ENCODE measurements around the gene TSHZ3.

The TSHZ3 gene

DNA sequence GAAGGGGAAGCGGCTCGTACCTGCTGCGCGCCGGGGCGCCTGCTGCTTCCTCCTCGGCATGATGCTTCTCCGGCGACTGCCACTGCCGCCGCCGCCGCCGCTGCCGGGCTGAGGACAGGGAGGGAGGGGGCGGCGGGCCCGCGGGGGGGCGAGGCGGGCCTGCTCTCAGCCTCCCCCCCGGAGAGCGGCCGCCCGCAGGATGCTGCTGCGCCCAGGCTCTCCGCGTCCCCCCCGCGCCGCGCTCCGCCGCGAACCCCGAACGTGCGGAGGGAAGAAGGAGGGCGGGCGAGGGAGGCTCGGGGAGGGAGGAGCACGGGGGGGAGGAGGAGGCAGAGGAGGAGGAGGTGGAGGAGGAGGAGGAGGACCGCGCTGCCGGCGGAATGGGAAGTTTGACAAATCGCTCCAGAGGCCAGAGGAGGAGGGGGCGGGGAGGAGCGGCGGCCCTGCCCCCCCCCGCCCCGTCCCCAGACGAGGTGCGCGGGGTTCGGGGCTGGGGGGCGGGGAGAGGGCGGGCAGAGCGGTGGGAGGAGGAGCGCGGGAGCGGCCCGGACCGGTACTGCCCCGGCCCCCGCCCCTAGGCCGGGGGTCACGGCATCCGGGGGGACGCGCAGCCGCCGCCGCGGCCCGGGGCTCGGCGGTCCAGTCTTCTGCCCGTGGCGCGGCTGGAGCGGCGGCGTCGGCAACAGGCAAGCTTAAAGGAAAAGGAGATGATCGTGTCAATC is at the start of gene TSHZ3:
Gene TSHZ3, minus strand, starts transcription at position 277 of the 722 bp plus-strand sequence. Its CDS starts 217 bp downstream, at position 60.
- in situ Hi-C loops (cut with MboI; ENCODE audit: low pct_unique_long_range_greater_than_20kb, low sequenced_read_pairs, unreplicated experiment) = no loop called here
- no peak for TF ChIP-seq CTCF (IDR thresholded peaks at IDR 0.05; ENCODE audit: extremely low read depth, insufficient read depth, missing control alignments)
- no peak for DNase-seq (ENCODE audit: low spot score)

GRCh38 chr19:31397308-31397707 is 48.1 kb upstream of the TSHZ3 start:
- TF ChIP-seq CTCF (IDR thresholded peaks at IDR 0.05; ENCODE audit: extremely low read depth, insufficient read depth, missing control alignments) = no peak
- in situ Hi-C loops (cut with MboI; ENCODE audit: low pct_unique_long_range_greater_than_20kb, low sequenced_read_pairs, unreplicated experiment) = no loop called here
- no peak for DNase-seq (ENCODE audit: low spot score)

DNA sequence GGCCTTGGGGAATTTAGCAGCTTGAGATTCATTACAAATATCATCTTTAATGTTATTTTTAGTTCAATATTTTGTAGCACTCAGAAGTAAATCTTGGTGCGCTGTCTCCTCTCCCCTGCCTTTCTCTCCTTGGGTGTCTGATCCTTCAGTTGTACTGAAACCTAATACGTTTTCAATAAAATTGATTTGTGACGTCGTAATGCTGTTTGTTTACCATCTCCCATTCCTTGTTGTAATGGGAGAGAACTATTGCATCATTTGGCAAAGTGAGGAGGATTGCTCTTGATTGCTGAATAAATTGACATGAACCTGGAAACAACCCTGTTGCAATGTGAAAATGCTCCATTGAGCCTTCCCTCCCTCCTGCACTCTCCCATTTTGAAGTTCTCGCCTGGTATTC is 43.2 kb upstream of the TSHZ3 start:
- no peak for TF ChIP-seq CTCF (IDR thresholded peaks at IDR 0.05; ENCODE audit: extremely low read depth, insufficient read depth, missing control alignments)
- in situ Hi-C loops (cut with MboI; ENCODE audit: low pct_unique_long_range_greater_than_20kb, low sequenced_read_pairs, unreplicated experiment) = no loop called here
- DNase-seq (ENCODE audit: low spot score) = no peak

- no peak for TF ChIP-seq CTCF (IDR thresholded peaks at IDR 0.05; ENCODE audit: extremely low read depth, insufficient read depth, missing control alignments)
- in situ Hi-C loops (cut with MboI; ENCODE audit: low pct_unique_long_range_greater_than_20kb, low sequenced_read_pairs, unreplicated experiment) = no loop called here
- no peak for DNase-seq (ENCODE audit: low spot score)
Observed at GRCh38 chr19:31391518-31391917, 42.3 kb upstream of the TSHZ3 start.

DNA sequence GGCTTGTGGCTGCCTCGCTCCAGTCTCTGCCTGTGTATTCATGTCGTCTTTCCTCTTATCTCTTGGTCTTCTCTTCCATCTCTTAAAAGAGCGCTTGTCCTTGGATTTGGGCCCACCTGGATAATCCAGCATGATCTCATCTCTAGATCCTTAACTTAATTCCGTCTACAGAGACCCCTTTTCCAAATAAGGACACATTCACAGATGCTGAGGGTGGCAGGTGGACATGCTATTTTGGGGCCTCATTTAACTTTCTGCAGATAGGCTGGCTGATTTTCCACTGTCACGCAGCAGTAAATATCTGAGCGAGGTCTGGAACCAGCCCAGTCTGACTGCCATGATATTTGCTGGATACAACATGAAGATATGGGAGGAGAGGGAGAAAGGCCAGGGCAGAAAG is 41.5 kb upstream of the TSHZ3 start:
- no peak for DNase-seq (ENCODE audit: low spot score)
- in situ Hi-C loops (cut with MboI; ENCODE audit: low pct_unique_long_range_greater_than_20kb, low sequenced_read_pairs, unreplicated experiment) = no loop called here
- TF ChIP-seq CTCF (IDR thresholded peaks at IDR 0.05; ENCODE audit: extremely low read depth, insufficient read depth, missing control alignments) = no peak

DNA sequence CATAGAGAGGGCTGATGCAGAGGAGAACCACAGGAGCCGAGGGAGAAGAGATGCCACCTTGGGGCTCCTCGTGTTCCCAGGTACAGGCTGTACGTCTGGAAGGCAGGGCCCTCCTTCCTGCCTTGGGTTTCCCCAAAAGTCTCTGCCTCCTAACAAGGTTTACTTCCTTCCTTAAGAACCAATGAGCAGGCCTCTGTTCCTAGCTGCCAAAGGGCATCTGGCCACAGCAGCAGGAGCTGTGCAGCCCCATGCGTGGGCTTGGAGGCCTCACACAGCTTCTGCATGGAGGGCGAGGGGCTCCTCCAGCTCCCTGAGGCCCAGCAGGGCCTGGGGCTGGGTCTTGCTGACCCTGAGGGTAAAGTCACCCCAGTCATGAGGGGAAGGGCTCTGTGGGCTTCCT is 40.6 kb upstream of the TSHZ3 start:
- in situ Hi-C loops (cut with MboI; ENCODE audit: low pct_unique_long_range_greater_than_20kb, low sequenced_read_pairs, unreplicated experiment) = no loop called here
- TF ChIP-seq CTCF (IDR thresholded peaks at IDR 0.05; ENCODE audit: extremely low read depth, insufficient read depth, missing control alignments) = no peak

More for the DNA sequence above, 40.6 kb upstream of the TSHZ3 start:
- DNase-seq (ENCODE audit: low spot score) = no peak
